DND-41 (cell line): Measurements from ENCODE around the gene RRP9.

Experiments used
- CTCF ChIP-seq: IDR thresholded peaks from 2 replicates; pipeline ENCODE4 v1.5.1; 2012; ENCODE audit warnings: borderline replicate concordance, low read length, moderate library complexity, mild to moderate bottlenecking; ENCODE audit not compliant: poor library complexity, severe bottlenecking; ENCODE audit errors: extremely low read depth
- EZH2 ChIP-seq: IDR thresholded peaks from 3 replicates; pipeline ENCODE4 v1.6.1; 2012; ENCODE audit warnings: borderline replicate concordance, low read depth, mild to moderate bottlenecking, moderate library complexity, low read length, inconsistent platforms; ENCODE audit not compliant: severe bottlenecking

GRCh38 chr3:51975852-51976549 lies 34.3 kb upstream of the RRP9 start:
- TF ChIP-seq EZH2: no peak
- no peak for TF ChIP-seq CTCF
